Gastrocnemius medialis (tissue), 4 donors: ENCODE data around the gene PRKACA.

Experiments
- CTCF ChIP-seq, 5 experiments: fragments of 450-650 bp in 3 of 5; fragments of 200-600 bp in 2 of 5; sonication (generic) in 2 of 5; IDR thresholded peaks in 4 of 5; conservative IDR thresholded peaks in 1 of 5; 1 replicate in 4 of 5; 2 replicates in 1 of 5; pipeline ENCODE4 v1.5.1; 2016 to 2019; ENCODE audit warnings: antibody characterized with exemption in 5 of 5, mild to moderate bottlenecking in 3 of 5, moderate library complexity in 3 of 5
- POLR2A ChIP-seq, 2 donors: fragments of 450-650 bp; IDR thresholded peaks; one replicate each; pipeline ENCODE4 v1.6.1; 2017; ENCODE audit warnings: antibody characterized with exemption in 2 of 2, mild to moderate bottlenecking in 2 of 2, moderate library complexity in 2 of 2

- TF ChIP-seq CTCF (IDR thresholded peaks at IDR 0.05 in 4 of 5, conservative IDR thresholded peaks at IDR 0.05 in 1 of 5) (no peak), POLR2A (IDR thresholded peaks at IDR 0.05) (no peak)
Observed at GRCh38 chr19:14106840-14107239, 10.7 kb downstream of the PRKACA start.
